Pancreas (tissue), 10 donors: ENCODE measurements around the gene MYO10. TPM values are rescaled to one million over a fixed set of nuclear protein-coding genes. Genes with fewer than 3 reads are reported as not detected.
A peak's percentile ranks its signal among the peaks of the same experiment; 100 is the strongest.

Experiments used
- ATAC-seq, 4 donors: fragments of 200-7000 bp; cut with Tn5 transposase; one replicate each; pipeline versions ENCODE4 v1.8.0 to v1.9.1; 2020; ENCODE audit warnings: mild to moderate bottlenecking in 4 of 4, moderate library complexity in 4 of 4
- DNase-seq, 6 donors: peaks; one replicate each; pipeline ENCODE4 v3.0.0-alpha.2; 2020
- FAIRE-seq: peaks from 2 replicates; lab custom pipeline; 2012; peaks lifted over from hg19 to GRCh38; lab: Jason Lieb, UNC
- H3K27ac ChIP-seq, 4 donors: fragments of 200-600 bp; sonication (generic); 1 replicate in 3 of 4; 2 replicates in 1 of 4; pipeline versions ENCODE4 v1.5.0 to v1.8.0; 2020
- H3K27me3 ChIP-seq, 4 donors: fragments of 200-600 bp; one replicate each; pipeline ENCODE4 v1.8.0; 2021
- H3K36me3 ChIP-seq, 3 donors: fragments of 200-600 bp; sonication (generic) in 1 of 3; one replicate each; pipeline versions ENCODE4 v1.5.0 to v1.8.0; 2020 to 2021
- H3K4me1 ChIP-seq, 3 donors: fragments of 200-600 bp; one replicate each; pipeline ENCODE4 v1.8.0; 2021
- H3K4me3 ChIP-seq, 4 donors: fragments of 200-600 bp; sonication (generic) in 2 of 4; one replicate each; pipeline versions ENCODE4 v1.5.0 to v1.8.0; 2020 to 2021
- H3K9me3 ChIP-seq, 4 donors: fragments of 200-600 bp; one replicate each; pipeline ENCODE4 v1.8.0; 2021
- WGBS, 2 donors: extraction: QIAGEN DNeasy Blood & Tissue Kit; methylation state at CpG; one replicate each; pipeline ENCODE4 v1.1.7; 2013; 5-methylcytosine and 5-hydroxymethylcytosine counted together
- intact Hi-C, 3 donors: fragments of 100-400 bp; cut with DNase I; formaldehyde crosslinking; loops; one replicate each; pipeline versions ENCODE4 v1.11.1 to v1.14.2; 2022
- polyA plus RNA-seq, 2 donors: library from polyadenylated mRNA; stranded (reverse); fragments of 200-250 nt; gene quantifications; one replicate each; pipeline ENCODE4 v1.2.3, GENCODE V29; 2013
- total RNA-seq, 6 donors: library from RNA; stranded (reverse); fragmentation: NEBNext Ultra II Directional in 4 of 6; extraction: Animal tissue kit (Norgen Biotek cat#: 25700) in 4 of 6; gene quantifications; one replicate each; pipeline versions ENCODE4 v1.2.1 to v1.2.4, GENCODE V29; 2021 to 2023
- TF ChIP-seq, protein P1 (sequence below), 4 donors: fragments of 200-600 bp; sonication (generic) in 3 of 4; IDR thresholded peaks; one replicate each; pipeline versions ENCODE4 v1.5.0 to v1.8.0; 2021; ENCODE audit warnings: antibody characterized with exemption in 4 of 4
- donor health status: healthy with polysubstance abuse.
- donor health status: DM: no; HTN: no; CAD: no; lungs with moderate emphysema.
- donor health status: DM: no; HTN: no; CAD: no.
- donor health status: control.
- donor health status: control.
- donor health status: Bipolar disorder and iron deficiency.
- donor health status: DM: yes; HTN: yes; CAD: no.
- donor health status: DM: no; HTN: no; CAD: no.
- donor health status: DM: no; HTN: no; CAD: no.
- donor health status: DM: yes; HTN: yes; CAD: no.

MYO10 gene
- total and polyA plus RNA-seq, 8 donors: 11.5 to 47.3 (median 34.8) TPM

DNA sequence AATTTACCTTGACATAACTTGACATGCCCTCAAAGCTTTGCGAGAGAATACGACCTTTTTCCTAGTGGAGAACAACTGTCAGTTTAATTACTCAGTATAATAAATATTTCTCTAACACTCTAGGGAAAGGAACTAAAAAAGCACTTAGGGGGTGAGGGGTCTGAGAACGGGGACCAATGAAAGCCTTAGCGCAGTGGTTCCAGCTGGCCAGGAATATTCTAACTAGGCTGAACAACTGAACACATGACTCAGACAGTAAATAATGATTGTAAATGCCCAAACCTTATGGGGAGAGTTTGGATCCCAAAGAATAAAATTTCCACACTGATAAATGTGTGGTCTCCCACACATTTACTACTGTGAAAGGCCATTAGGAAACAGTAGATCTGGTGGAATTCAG is 14.9 kb downstream of the MYO10 start:
- intact Hi-C loops: no loop called here
- FAIRE-seq: no peak
- Histone ChIP-seq H3K9me3 (no peaks in the 10 kb centered on the region), H3K36me3 (no peaks in the 10 kb centered on the region), H3K27me3 (no peaks in the 10 kb centered on the region), H3K4me3 (no peak overlapping the region), H3K4me1 (peaks cover 14 to 28% (median 18%) of the 10 kb centered on the region in 3 donors), H3K27ac (peak overlapping the region in 1 of 4 donors; percentile 26)
- ATAC-seq: peak; percentile 16 to 65 (median 44)
- WGBS, 2 donors: 53 to 61% methylated on average over 4 of the region's 4 CpGs
- TF ChIP-seq, protein P1, sequence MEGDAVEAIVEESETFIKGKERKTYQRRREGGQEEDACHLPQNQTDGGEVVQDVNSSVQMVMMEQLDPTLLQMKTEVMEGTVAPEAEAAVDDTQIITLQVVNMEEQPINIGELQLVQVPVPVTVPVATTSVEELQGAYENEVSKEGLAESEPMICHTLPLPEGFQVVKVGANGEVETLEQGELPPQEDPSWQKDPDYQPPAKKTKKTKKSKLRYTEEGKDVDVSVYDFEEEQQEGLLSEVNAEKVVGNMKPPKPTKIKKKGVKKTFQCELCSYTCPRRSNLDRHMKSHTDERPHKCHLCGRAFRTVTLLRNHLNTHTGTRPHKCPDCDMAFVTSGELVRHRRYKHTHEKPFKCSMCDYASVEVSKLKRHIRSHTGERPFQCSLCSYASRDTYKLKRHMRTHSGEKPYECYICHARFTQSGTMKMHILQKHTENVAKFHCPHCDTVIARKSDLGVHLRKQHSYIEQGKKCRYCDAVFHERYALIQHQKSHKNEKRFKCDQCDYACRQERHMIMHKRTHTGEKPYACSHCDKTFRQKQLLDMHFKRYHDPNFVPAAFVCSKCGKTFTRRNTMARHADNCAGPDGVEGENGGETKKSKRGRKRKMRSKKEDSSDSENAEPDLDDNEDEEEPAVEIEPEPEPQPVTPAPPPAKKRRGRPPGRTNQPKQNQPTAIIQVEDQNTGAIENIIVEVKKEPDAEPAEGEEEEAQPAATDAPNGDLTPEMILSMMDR (IDR thresholded peaks at IDR 0.05): no peak
- no peak for DNase-seq

DNA sequence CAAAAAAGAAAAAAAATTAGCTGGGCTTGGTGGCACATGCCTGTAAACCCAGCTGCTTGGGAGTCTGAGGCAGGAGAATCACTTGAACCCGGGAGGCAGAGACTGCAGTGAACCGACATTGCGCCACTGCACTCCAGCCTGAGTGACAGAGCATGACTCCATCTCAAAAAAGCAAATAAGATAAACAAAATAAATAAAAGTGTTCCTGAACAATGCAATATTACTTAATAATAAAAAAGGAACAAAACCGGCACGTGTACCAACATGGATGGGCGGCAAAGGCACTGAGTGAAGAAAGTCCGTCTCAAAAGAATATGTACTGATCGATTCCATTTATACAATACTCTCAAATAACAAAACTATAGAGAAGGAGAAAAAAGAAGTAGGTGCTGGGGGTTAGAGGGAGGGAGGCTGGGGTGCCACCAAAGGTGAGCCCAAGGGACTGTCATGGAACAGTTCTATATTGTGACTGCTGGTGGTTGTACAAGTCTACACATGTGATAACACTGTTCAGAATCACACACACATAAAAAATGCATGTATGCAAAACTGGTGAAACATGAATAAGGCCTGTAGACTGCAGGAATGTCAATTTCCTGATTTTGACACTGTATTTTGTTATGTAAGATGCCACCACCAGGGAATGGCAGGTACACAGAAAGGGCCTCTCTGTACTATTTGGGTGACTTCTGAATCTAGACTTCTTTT is 15.8 kb downstream of the MYO10 start:
- Histone ChIP-seq H3K27ac (peak overlapping the region in 1 of 4 donors; percentile 4), H3K4me1 (peaks cover 14 to 23% (median 18%) of the 10 kb centered on the region in 3 donors), H3K4me3 (no peak overlapping the region), H3K27me3 (no peaks in the 10 kb centered on the region), H3K9me3 (no peaks in the 10 kb centered on the region), H3K36me3 (no peaks in the 10 kb centered on the region)
- TF ChIP-seq, protein P1 (IDR thresholded peaks at IDR 0.05): no peak
- intact Hi-C loops: no loop called here
- FAIRE-seq (no peak), ATAC-seq (peak; percentile 32 to 64 (median 44)), DNase-seq (no peak)
- whole genome bisulfite sequencing, 2 donors: 48 to 51% methylated on average over 8 of the region's 8 CpGs

DNA sequence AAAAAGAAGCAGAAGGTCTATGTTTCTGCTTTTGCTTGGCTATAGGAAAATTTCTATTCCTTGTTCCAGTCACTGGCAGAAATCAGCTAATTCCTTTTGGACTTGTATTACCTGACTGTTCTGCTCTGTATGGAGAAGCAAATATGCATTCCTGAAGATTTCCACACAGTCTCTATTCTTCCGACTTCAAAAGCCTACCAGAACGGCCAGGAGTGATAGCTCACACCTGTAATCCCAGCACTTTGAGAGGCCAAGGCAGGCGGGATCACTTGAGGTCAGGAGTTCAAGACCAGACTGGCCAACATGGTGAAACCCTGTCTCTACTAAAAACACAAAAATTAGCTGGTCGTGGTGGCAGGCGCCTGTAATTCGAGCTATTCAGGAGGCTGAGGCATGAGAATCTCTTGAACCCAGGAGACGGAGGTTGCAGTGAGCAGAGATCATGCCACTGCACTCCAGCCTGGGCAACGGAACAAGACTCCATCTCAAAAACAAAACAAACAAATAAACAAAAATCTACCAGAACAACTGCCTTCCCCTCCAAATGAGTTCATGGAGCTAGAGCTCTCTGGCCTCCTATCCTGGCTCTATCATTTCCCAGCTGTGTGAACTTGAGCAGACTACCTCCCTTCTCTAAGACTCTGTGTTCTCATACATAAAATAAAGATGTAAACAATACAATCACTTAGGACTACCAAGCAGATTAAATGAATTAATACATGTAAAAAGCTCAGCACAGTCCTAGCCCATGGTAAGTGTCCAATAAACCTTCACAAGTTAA is 17.0 kb downstream of the MYO10 start:
- DNase-seq (no peak), FAIRE-seq (no peak), ATAC-seq (peak in 1 of 4 donors; percentile 8)
- TF ChIP-seq, protein P1 (IDR thresholded peaks at IDR 0.05): no peak
- Histone ChIP-seq H3K9me3 (no peaks in the 10 kb centered on the region), H3K27ac (peak overlapping the region in 2 of 4 donors; percentile 4 to 10), H3K36me3 (no peaks in the 10 kb centered on the region), H3K4me1 (peaks cover 19 to 31% (median 28%) of the 10 kb centered on the region in 3 donors), H3K27me3 (no peaks in the 10 kb centered on the region), H3K4me3 (no peak overlapping the region)
- intact Hi-C loops: no loop called here
- 68 to 71% methylated on average over 8 of the region's 8 CpGs for WGBS, 2 donors

DNA sequence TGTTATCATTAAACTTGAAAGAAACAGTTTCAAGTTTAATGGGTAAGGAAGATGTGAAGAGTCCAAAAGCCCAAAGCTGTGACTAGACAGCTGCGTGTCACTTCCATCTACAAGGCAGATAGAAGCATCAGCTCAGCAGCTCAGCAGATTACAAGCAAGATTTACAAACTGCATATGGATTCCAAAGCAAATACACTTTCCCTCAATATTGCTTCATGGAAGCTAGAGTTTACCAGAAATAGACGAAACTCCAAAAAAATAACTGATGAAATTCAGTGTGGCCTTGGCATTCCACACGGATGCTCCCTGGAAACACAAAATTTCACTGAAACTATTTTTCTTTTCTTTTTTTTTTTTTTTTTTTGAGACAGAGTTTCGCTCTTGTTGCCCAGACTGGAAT is 17.9 kb downstream of the MYO10 start:
- no peak overlapping the region for H3K4me3 ChIP-seq
- H3K27ac ChIP-seq: no peak overlapping the region
- DNase-seq (no peak), ATAC-seq (no peak), FAIRE-seq (no peak)
- intact Hi-C loops: no loop called here
- H3K4me1 ChIP-seq: peaks cover 28 to 40% (median 36%) of the 10 kb centered on the region in 3 donors
- TF ChIP-seq, protein P1 (IDR thresholded peaks at IDR 0.05): no peak
- WGBS, 2 donors: 77 to 80% methylated on average over 4 of the region's 4 CpGs
- H3K27me3 ChIP-seq: no peaks in the 10 kb centered on the region
- no peaks in the 10 kb centered on the region for H3K36me3 ChIP-seq
- H3K9me3 ChIP-seq: no peaks in the 10 kb centered on the region
